ENCODE results near the gene PLXNB1. TPM values are rescaled to one million over a fixed set of nuclear protein-coding genes. Genes with fewer than 3 reads are reported as not detected.

Gene PLXNB1
- total and polyA plus RNA-seq, 10 of the 15 experiments (the other 5 are each of a cell fraction or from before 2014, with no cell fraction given), result 0.18 to 15.1 (median 5.3) TPM

DNA sequence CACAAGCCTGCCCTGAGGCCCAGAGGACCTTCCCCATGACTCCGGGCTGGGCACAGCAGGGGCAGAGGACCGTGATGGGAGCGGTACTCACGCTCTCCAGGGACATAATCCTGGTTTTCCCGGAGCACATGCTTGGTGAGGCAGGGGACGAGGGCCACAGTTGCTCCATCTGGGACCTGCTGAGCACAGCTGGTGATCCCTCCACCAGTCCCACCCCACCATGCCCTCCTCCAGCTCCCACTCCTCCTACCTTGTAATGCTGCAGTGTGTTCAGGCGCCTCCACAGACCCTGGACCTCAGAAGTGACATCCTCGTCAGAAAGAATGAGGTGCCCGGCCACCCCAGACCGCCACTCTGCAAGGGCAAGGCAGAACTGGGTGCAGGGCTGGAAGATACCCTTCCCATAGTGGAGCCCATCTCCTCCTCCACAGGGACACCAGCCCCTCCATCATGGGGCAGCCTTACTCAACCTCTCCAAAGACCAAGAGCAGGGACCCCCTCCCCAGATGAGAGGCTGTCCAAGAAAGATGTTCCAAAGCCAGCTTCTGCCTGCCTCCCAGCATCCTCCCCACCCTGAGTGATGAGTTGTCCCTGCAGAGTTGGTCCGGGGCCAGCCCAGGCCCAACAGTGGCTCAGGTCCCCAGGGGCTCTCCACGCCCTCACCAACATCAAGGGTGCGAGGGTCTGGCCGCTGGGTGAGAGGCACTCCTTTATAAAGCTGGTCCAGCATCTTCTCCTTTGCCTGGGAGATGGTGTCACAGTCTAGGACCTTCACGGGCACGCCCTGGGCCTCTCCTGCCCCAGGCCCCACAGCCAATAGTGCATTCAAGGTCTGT is 19.5 kb downstream of the PLXNB1 start:
- ChIA-PET POLR2A (no interaction called here), SMC1A (ENCODE audit: uncharacterized antibody, unreplicated experiment) (no interaction called here), CTCF (interaction anchor here (22.0 kb wide), 1 partner anchor 26 kb away, joined by 757 read pairs; the partner anchor contains the start of genes CCDC51 and TMA7), RAD21 (ENCODE audit: unreplicated experiment) (interaction anchor here (1.0 kb wide), 1 partner anchor 10 kb away, joined by 3 read pairs; no protein-coding TSS in a partner anchor)
- intact Hi-C loops (cut with micrococcal nuclease; ENCODE audit: unreplicated experiment), result no loop called here
- WGBS (ENCODE audit: insufficient coverage, insufficient replicate concordance, low lambda C conversion rate, missing lambda C conversion rate), result 24% methylated on average over 16 of the region's 16 CpGs
- H3K27ac ChIP-seq (ENCODE audit: control insufficient read depth, insufficient read depth), result no peak overlapping the region
- H3K4me3 ChIP-seq, result no peak overlapping the region
- FAIRE-seq (no peak), ATAC-seq (no peak), DNase-seq (ENCODE audit: low read depth, low spot score) (no peak)
- no peaks in the 10 kb centered on the region for H3K36me3 ChIP-seq (ENCODE audit: control insufficient read depth in 2 of 2, insufficient read depth in 2 of 2, low read length in 1 of 2)
- BruUV-seq (replicated peaks), result no TSS peak
- in situ Hi-C loops (cut with MboI), result no loop called here
- H3K9ac ChIP-seq (ENCODE audit: control insufficient read depth, insufficient read depth, low read length), result no peak overlapping the region
- H3K9me3 ChIP-seq (replicated peaks; ENCODE audit: control insufficient read depth, insufficient read depth, low read length), result no peaks in the 10 kb centered on the region
- no peaks in the 10 kb centered on the region for H4K20me1 ChIP-seq (ENCODE audit: control insufficient read depth, insufficient read depth)
- no peak overlapping the region for H3K4me2 ChIP-seq (ENCODE audit: control insufficient read depth, insufficient read depth)
- H2AFZ ChIP-seq (ENCODE audit: control insufficient read depth, low read depth, low read length), result no peak overlapping the region
- TF ChIP-seq JUND (IDR thresholded peaks at IDR 0.05; ENCODE audit: low read depth, low read length), result no peak
- TF ChIP-seq TCF3 (IDR thresholded peaks at IDR 0.05; ENCODE audit: borderline replicate concordance, insufficient read depth, low read depth, low read length), result no peak
- TF ChIP-seq NRF1 (conservative IDR thresholded peaks at IDR 0.05; ENCODE audit: low read depth, low read length), result no peak
- no peak for TF ChIP-seq BMI1 (IDR thresholded peaks at IDR 0.05; ENCODE audit: borderline replicate concordance)
- TF ChIP-seq ZNF207 (IDR thresholded peaks at IDR 0.05; ENCODE audit: borderline replicate concordance), result no peak
- TF ChIP-seq EGR1 (IDR thresholded peaks at IDR 0.05; ENCODE audit: borderline replicate concordance in 1 of 2, low read depth in 2 of 2, low read length in 2 of 2), result no peak
- no peaks in the 10 kb centered on the region for H3K79me2 ChIP-seq (ENCODE audit: control insufficient read depth, insufficient read depth, low read length)
- H3K4me1 ChIP-seq (ENCODE audit: control insufficient read depth, insufficient read depth, low read length), result no peaks in the 10 kb centered on the region
- H3K27me3 ChIP-seq (replicated peaks in 1 of 2; ENCODE audit: control insufficient read depth in 2 of 2, insufficient read depth in 2 of 2, low read length in 1 of 2), result no peaks in the 10 kb centered on the region
